ENCODE measurements around the gene SYT7.

Gene SYT7

GRCh38 chr11:61536676-61537270 lies 44.1 kb downstream of the SYT7 start:
- Histone ChIP-seq H3K27me3 (replicated peaks; ENCODE audit: insufficient read depth, low read length) (peaks cover 98% of the 10 kb centered on the region), H3K9me2 (replicated peaks; ENCODE audit: insufficient read depth, low read length) (no peaks in the 10 kb centered on the region)
- TF ChIP-seq EZH2 (optimal IDR thresholded peaks at IDR 0.05; ENCODE audit: low read depth, low read length) (no peak), EZH2phosphoT487 (IDR thresholded peaks at IDR 0.05; ENCODE audit: low read length) (no peak)
- TF ChIP-seq, protein P1, sequence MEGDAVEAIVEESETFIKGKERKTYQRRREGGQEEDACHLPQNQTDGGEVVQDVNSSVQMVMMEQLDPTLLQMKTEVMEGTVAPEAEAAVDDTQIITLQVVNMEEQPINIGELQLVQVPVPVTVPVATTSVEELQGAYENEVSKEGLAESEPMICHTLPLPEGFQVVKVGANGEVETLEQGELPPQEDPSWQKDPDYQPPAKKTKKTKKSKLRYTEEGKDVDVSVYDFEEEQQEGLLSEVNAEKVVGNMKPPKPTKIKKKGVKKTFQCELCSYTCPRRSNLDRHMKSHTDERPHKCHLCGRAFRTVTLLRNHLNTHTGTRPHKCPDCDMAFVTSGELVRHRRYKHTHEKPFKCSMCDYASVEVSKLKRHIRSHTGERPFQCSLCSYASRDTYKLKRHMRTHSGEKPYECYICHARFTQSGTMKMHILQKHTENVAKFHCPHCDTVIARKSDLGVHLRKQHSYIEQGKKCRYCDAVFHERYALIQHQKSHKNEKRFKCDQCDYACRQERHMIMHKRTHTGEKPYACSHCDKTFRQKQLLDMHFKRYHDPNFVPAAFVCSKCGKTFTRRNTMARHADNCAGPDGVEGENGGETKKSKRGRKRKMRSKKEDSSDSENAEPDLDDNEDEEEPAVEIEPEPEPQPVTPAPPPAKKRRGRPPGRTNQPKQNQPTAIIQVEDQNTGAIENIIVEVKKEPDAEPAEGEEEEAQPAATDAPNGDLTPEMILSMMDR (IDR thresholded peaks at IDR 0.05; ENCODE audit: low read length) = no peak

GRCh38 chr11:61535998-61536675 lies 44.7 kb downstream of the SYT7 start:
- Histone ChIP-seq H3K9ac (ENCODE audit: low read length) (no peak overlapping the region), H4K20me1 (ENCODE audit: insufficient read depth, low read length) (no peaks in the 10 kb centered on the region), H3K36me3 (replicated peaks; ENCODE audit: insufficient read depth, low read length) (no peaks in the 10 kb centered on the region), H3K4me3 (ENCODE audit: low read length) (no peak overlapping the region), H2AFZ (ENCODE audit: low read length) (no peak overlapping the region), H3K27me3 (replicated peaks; ENCODE audit: insufficient read depth, low read length) (peaks cover 97% of the 10 kb centered on the region), H3K27ac (ENCODE audit: low read length) (no peak overlapping the region), H3K4me2 (ENCODE audit: low read depth, low read length) (no peak overlapping the region), H3K9me2 (replicated peaks; ENCODE audit: insufficient read depth, low read length) (no peaks in the 10 kb centered on the region), H3K4me1 (ENCODE audit: low read length) (no peaks in the 10 kb centered on the region), H3K79me2 (ENCODE audit: low read length) (no peaks in the 10 kb centered on the region), H3F3A (ENCODE audit: insufficient read depth, low read length) (no peaks in the 10 kb centered on the region), H3K9me3 (replicated peaks; ENCODE audit: insufficient read depth, low read length) (no peaks in the 10 kb centered on the region)
- TF ChIP-seq, protein P1 (IDR thresholded peaks at IDR 0.05; ENCODE audit: low read length) = no peak
- TF ChIP-seq EZH2 (optimal IDR thresholded peaks at IDR 0.05; ENCODE audit: low read depth, low read length) (no peak), EZH2phosphoT487 (IDR thresholded peaks at IDR 0.05; ENCODE audit: low read length) (no peak)
- DNase-seq = no peak

More at GRCh38 chr11:61536676-61537270, 44.1 kb downstream of the SYT7 start:
- Histone ChIP-seq H3K4me2 (ENCODE audit: low read depth, low read length) (no peak overlapping the region), H2AFZ (ENCODE audit: low read length) (no peak overlapping the region), H3K9me3 (replicated peaks; ENCODE audit: insufficient read depth, low read length) (no peaks in the 10 kb centered on the region), H3F3A (ENCODE audit: insufficient read depth, low read length) (no peaks in the 10 kb centered on the region), H4K20me1 (ENCODE audit: insufficient read depth, low read length) (no peaks in the 10 kb centered on the region), H3K4me1 (ENCODE audit: low read length) (no peaks in the 10 kb centered on the region), H3K36me3 (replicated peaks; ENCODE audit: insufficient read depth, low read length) (no peaks in the 10 kb centered on the region), H3K4me3 (ENCODE audit: low read length) (no peak overlapping the region), H3K9ac (ENCODE audit: low read length) (no peak overlapping the region), H3K79me2 (ENCODE audit: low read length) (no peaks in the 10 kb centered on the region), H3K27ac (ENCODE audit: low read length) (no peak overlapping the region)
- DNase-seq = no peak

GRCh38 chr11:61534933-61535839 lies 45.7 kb downstream of the SYT7 start:
- no peak for TF ChIP-seq EZH2phosphoT487 (IDR thresholded peaks at IDR 0.05; ENCODE audit: low read length)
- TF ChIP-seq, protein P1 (IDR thresholded peaks at IDR 0.05; ENCODE audit: low read length) = no peak
- TF ChIP-seq EZH2 (optimal IDR thresholded peaks at IDR 0.05; ENCODE audit: low read depth, low read length) = no peak
- H3K4me1 ChIP-seq (ENCODE audit: low read length) = no peaks in the 10 kb centered on the region
- peak overlapping the region; percentile 28; the same call in 1 of the 2 replicates for H3K4me3 ChIP-seq (ENCODE audit: low read length)
- no peak for DNase-seq
- no peaks in the 10 kb centered on the region for H4K20me1 ChIP-seq (ENCODE audit: insufficient read depth, low read length)
- H3K27me3 ChIP-seq (replicated peaks; ENCODE audit: insufficient read depth, low read length) = peaks cover 97% of the 10 kb centered on the region
- H3K9ac ChIP-seq (ENCODE audit: low read length) = no peak overlapping the region
- no peaks in the 10 kb centered on the region for H3K9me2 ChIP-seq (replicated peaks; ENCODE audit: insufficient read depth, low read length)
- no peaks in the 10 kb centered on the region for H3K9me3 ChIP-seq (replicated peaks; ENCODE audit: insufficient read depth, low read length)
- H3K79me2 ChIP-seq (ENCODE audit: low read length) = no peaks in the 10 kb centered on the region
- H3F3A ChIP-seq (ENCODE audit: insufficient read depth, low read length) = no peaks in the 10 kb centered on the region
- no peaks in the 10 kb centered on the region for H3K36me3 ChIP-seq (replicated peaks; ENCODE audit: insufficient read depth, low read length)
- peak overlapping the region; percentile 39; the same call in 1 of the 2 replicates for H2AFZ ChIP-seq (ENCODE audit: low read length)
- H3K27ac ChIP-seq (ENCODE audit: low read length) = no peak overlapping the region
- peak overlapping the region; percentile 69 for H3K4me2 ChIP-seq (ENCODE audit: low read depth, low read length)

All from MM.1S (cell line).